HG03159 (cell line): Measurements from ENCODE around the gene TPM1.
"Not testable (repeated sequence)": the region's sequence is repeated elsewhere in the genome, so short reads cannot be mapped to it uniquely, and the experiment has no call there.

ENCODE experiments used
- ATAC-seq: cut with Tn5 transposase; IDR thresholded peaks from one replicate; pipeline ENCODE4 v1.9.1; 2021; ENCODE audit warnings: mild to moderate bottlenecking, moderate library complexity; ENCODE audit not compliant: unreplicated experiment

The TPM1 gene

DNA sequence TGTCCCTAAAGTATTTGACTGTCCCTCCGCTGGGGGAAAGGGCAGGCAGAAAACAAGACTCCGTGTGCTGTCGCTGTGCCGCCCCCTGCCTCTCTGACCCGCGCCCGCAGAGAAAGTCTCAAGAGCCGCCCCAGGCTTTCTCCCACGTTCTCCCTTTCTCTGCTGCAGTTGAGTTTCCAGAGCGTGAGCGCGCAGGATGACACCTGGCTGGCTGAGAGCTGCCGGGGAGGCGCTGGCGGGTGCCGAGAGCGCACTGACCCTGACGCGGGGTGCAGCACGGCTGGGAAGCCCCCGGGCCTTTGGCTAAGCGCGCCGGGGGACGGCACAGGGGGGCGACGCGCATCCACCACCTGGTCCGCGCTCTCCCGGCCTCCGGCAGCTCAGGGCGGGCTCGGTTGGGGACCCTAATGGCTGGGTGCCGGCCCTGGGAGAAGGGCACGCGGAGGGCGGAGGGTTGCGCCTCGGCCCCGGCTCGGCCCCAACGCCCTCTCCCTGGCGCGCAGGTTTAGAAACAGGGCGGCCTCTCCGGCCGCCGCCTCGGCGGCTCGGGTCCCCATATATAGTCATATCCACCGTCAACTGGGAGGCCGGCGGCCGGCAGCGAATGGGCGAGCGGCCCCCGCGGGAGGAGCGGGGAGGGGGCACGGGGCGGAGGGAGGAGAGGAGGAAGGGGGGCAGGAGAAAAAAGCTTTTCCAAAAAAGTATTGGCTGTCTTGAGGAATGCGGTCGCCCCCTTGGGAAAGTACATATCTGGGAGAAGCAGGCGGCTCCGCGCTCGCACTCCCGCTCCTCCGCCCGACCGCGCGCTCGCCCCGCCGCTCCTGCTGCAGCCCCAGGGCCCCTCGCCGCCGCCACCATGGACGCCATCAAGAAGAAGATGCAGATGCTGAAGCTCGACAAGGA lies at the start of gene TPM1:
Gene TPM1 (plus strand): TSS at position 774 of the 903 bp plus-strand sequence. CDS start 83 bp downstream, at position 857.
- ATAC-seq = no peak

DNA sequence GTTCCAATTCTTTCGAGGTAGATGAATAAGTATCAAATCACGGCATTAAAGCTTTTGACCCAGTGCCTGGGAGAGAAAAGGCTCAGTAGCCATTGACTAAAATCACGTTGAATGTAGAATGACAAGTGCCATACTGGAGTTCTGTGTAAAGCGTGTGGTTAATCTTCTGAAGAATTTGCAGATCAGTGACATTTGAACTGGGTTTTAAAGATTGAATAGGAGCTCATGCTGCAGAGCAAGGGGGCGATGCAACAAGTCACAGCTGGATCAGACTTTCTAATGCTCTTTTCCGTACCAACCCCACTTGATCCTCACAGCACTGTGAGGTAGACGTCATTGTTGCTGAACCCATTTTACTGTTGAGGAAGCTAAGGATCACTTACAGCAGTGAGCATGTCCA lies 49.5 kb upstream of the TPM1 start:
- ATAC-seq = no peak

DNA sequence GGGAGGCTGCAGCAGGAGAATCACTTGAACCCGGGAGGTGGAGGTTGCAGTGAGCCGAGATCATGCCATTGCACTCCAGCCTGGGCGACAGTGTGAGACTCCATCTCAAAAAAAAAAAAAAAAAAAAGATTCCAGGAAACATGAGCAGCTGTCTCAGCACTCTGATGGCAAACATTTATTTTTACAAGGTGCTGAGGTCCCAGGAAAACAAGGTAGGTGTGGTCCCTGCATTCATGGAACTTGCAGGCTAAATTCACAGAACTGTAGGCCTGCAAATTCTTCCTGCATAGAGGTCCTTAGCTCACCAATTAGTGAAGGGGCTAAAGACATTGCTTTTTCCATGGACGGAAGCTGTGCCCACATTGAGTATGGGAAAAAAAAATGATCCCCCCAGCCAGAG lies 48.9 kb upstream of the TPM1 start:
- ATAC-seq = not testable (repeated sequence)

DNA sequence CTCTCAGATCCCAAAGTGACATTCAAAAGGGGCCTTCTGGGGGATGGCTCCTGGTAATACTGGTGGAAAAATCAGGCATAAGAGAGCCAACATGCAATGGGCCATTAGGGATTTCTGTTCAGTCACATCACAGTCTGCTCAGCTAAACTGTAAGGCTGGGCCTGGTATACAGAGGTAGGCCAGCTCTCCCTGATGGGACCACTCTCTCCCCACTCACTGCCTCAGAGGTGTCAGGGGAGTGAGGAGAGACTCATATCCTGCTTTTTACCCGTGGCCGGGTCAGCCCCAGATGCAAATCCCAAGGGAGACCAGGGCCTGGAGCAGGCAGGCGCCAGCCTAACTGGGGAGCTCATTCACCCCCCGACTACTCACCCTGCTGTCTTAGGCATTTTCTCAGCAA lies 48.1 kb upstream of the TPM1 start:
- no peak for ATAC-seq

DNA sequence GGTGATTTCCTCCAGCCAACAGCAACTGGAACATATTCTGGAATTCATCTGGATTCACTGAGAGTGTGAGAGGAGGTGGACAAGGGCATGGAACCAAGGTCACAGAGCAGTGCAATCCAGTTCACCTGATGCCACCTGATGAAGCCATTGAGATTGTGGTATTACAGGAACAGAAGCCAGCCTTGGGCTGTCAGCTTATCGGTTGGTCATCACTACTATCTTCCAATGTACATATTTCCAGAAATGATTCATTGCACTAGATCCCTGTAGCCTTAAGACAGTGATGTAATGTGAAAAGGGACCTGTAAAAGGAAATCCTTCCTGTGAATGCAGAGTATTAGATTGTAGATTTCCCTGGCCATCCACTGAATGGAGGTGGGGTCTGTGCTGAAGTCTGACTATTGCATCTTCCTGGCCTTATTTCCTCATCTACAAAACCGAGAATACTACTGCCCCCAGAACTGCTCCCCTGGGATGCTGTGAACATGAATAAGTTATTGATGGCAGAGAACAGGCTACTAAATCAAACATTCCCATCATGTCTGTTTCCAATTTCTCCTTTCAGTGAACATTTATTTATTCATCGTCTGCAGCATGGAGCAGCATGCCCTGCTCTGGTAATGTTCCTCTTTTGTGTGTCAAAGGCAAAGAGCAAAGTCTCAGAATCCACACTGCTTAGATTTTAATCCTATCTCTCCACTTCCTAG lies 47.4 kb upstream of the TPM1 start:
- no peak for ATAC-seq

DNA sequence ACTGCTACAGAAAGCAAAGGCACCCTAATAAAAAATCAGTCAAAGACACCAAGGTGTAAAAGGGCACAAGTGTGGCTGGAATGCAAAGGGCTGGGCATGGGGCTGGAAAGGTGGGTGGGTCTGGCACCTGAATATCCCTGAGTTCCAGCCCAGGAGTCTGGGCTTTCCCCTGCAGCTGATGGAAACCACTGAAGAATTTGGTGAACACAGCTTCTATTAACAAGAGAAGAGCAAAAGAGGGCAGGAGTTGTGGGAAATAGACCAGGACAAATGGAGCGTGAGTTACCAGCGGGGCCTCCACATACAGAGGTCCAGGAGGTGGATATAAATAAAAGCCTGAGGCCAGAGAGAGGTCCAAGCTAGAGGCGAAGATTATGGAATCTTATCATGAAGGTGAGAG lies 45.1 kb upstream of the TPM1 start:
- ATAC-seq = no peak

DNA sequence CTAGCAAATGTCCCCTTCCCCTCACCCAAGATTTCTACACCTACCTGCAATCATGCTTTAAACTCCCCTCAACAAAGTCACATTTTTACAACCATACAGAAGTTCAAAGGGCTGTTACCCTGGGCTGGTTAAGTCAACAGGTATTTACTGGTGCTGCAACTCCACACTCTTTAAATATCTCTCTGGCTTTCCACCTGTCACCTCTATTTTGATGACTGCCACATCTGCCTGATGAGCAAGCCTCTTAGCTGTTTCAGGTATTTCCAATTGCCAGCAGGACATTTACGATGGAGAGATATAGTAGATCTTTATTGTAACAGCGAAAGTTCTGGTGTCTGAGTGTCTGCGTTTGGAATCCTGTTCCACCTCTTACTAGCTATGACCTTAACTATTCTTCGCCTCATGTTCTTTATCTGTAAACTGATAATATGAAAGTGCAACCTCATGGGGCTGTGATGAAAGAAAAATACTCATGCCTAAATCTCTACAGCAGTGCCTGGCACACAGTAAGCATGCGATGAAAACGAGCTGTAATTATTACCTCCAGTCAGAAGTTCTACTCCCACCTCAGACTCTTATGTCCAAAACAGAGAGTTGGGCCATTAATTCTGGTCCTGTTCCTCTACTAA lies 44.2 kb upstream of the TPM1 start:
- ATAC-seq = no peak

DNA sequence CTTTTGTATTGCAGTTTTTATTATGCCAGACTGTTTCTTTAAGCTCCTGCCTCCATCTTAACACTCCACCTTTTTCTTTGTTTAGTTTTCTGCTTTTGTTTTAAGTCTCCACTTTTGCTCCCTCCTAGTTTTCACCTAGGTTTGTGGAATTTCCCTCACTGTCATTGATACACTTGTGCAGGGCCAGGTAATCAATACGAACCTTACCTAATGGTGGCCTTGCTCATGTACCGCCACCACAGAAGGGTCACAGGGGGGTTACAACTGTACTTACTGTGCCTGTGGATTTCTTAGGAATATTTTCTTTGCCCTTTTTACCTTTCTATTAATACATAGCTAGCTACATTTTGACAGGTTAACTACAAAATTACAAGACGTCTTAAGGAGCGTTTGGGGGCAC lies 43.4 kb upstream of the TPM1 start:
- no peak for ATAC-seq

DNA sequence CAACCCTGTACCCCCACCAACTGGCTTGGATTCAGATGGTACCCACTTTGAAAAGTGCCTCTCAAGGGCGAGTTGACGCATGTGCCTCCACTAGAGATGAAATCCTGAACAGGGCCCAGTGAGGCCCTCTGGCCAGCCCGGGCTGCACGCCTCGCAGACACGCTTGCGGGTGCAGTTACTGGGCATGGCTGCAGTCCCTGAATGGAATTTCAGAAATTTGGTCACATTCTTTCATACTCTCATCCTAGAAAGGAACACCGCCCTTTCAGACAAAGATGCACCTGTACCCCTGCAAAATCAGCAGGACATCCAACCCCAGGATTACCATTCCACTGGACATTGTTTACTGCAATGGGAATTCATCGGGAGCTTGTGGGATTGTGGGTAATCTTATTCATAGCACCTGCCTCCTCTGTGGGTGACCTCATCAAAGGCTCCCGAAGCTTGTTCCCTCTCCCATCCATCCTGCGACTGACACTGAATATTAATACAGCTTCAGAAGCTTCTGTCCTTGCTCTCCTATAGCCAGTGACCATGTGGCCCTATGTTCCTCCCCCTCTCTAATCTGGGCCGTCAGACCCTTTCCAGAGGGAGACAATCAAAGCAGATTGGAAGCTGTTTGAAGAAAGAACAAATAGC lies 42.5 kb upstream of the TPM1 start:
- no peak for ATAC-seq

DNA sequence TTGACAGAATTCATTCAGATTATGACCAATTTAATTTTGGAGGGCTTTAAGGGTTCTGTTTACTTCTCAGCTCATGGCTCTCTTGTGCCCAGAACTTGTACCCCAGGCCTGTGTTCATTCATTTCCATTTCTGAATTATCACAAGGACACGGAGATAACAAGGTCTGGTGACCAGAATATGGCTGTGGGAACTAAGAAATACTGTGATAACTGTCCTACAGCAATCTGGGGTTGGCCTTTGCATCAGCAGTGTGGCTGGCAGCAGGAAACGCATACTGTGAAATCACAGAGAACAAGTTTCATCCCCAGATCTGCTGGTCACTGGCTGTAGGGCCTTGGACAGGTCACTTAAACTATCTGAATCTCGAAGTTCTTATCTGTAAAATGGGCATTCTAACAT lies 41.8 kb upstream of the TPM1 start:
- no peak for ATAC-seq

DNA sequence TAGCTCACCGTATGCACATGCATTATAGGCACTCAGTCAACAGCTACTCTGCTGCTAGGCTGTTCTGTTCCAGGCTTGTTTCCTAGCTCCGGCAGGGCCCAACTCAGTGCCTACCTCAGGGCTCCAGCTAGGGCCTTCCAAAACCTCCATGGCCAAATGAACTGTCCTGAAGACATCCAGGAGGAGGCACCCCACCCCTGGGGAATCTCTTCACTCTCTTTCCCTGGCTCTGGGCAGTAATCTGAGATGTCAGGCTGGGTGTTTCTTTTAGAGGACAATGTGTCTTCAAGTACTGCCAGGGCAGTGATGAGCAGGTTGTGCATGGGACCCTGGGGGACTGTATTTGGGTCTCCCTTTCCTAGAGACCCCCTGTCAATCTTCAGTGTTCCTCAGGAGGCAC lies 38.3 kb upstream of the TPM1 start:
- ATAC-seq = no peak

DNA sequence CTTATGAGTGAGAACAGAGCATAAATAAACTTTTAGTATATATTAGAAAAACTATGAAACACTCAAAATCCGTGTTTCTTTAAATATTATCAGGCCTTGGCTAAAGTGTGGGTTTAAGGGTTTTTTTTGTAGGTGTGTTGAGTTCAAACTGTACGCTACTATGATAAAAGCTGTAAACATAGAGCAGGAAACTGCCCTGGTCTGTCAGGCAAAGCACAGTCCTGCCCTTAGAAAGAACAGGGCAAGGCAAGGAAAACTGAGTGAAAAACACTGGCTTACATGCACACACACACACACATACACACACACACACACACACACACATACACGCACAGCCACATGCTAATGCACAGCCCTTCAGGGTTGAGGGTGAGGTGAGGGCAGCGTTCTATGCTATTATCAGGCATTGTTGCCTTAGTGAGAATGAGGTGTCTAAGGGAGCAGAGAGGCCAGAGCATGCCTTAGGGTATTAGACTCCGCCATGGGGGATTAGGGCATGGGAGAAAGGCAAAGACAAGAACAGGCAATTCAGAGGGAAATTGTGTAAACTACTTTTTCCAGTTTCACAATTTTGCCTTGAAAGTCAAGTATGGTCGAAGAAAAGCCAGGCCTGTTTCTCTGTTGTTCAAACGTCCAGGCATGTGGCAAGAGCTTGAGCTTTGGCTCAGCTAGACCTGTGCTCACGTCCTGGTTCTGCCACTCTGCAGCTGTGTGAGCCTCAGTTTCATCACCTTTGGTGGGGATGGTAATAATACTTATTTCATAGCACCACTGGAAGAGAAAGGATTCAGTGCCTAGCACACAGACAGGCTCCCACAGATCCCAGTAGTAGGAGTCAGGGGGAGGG lies 36.3 kb upstream of the TPM1 start:
- no peak for ATAC-seq

DNA sequence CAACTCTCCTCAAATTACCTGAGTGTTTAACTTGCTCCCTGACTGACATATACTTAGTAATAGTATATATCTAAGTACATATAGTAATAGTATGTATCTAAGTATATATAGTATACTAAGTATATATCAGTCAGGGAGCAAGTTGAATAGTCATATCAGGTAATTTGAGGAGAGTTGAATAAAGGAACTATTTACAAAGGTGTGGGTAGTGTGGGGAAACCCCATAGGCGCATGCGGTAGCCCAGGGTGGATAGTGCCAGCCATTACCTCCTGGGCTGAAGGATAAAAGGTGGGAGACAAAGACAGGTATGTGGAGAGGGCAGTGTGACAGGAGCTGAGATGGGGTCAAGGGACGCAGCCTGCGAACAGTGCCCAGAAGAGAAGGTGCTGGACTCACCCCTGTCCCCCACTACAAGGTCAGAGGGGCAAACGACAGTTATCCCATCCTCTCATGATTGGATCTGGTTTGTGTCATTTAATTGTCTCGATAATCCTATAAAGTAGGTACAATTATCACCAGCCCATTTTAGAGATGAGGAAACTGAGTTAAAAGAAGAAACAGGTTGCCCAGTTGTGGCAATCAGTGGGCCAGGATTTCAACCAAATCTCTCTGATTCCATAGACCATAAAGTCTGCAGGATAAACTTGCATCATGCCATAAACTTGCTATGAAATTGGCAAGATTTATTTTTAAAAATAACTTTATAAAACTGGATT lies 34.1 kb upstream of the TPM1 start:
- ATAC-seq = no peak

DNA sequence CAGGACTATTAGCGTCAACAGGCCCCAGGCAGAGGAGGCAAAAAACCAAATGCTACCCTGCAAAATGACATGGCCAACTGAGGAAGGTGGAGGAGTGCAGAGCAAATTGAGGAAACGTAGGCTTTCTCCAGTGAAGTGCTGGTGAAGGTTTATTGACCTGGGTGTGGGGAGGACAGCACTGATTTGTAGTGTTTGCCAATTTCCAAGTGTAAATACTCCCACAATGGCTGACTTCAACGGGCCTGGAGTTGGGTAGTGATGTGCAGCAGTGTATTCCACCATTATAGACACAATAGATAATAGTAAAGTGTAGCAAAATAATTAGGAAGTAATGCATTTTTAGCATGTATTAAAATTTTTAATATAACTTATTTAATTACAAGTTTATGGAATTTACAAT lies 32.2 kb upstream of the TPM1 start:
- no peak for ATAC-seq

DNA sequence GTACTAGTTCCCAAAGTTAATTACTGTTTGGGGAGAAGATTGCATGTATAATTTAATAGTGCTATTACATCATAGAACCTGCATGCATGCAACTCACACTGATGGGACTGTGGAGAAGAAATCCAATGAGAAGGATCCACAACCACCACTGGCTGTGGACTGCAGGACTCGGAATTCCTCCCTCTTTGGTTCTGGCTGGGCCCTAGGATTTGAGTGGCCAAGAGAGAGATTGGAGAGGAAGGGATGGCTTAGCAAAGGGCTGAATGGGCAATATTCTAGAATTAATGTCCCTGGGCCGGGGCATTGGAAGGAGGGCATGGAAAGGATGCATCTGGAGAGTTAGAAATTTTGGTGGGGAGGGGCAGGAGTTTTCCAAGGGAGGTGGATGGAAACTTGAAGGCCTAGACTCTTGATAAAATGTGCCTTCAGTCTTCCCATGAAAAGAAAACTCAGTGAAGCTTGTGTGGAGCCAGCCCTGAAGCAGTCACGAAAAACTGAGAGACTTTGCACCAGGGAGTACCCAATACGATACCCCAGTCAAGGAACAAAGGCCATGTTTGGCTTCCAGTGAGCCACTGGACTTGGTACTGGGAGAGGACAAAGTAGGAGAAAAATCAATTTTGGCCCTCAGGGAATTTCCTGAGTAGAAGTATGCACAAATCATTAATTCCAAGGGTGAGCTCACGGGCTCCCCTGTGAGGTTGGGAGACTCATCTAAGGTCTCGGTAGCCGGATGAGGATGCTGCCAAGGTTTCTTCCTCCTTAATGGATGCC lies 31.4 kb upstream of the TPM1 start:
- ATAC-seq = no peak

DNA sequence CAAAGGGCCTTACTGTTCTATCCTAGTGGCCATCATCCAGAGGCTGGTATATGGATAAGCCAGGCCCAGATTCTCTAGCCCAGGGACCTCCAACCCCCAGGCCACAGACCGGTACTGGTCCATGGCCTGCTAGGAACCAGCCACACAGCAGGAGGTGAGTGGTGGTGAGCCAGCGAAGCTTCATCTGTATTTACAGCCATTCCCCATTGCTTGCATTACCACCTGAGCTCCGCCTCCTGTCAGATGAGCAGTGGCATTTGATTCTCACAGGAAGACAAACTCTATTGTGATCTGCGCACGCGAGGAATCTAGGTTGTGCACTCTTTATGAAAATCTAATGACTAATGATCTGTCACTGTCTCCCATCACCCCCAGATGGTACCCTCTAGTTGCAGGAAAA lies 30.1 kb upstream of the TPM1 start:
- ATAC-seq = no peak

DNA sequence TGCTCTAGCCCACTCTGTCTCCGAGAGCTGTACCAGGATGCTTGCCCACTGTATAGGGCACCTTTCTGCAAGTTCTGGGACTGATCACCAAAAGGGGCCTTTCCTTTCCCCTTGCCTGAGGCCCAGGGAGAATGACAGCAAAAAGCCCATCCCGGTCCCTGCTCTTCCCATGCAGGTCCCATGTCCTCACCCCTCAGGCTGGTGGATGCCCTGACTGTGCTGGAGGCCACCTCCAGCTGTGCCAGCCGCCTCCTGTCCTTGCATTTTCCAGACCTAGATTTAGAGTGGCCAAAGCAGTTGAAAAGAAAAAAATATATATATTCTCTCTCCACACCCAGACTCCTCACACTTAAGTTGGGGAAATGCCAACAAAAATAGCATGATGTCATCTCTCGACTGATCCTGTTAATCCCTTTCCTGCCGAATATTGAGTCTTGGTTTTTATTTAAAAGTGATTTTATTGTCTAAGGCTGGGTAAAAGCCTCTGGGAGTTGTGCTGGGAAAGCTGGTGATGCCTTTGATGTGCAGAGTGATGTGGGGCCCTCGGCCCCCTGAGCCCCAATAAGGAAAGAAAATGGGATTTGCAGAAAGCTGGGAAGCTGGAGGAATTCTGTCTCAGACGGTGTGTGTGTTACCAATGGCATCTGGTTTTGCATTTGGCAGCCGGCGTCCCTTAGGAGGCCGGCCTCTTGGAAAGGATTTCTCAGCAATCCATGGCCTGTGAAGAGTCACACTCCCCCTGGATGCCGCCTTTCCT lies 29.3 kb upstream of the TPM1 start:
- ATAC-seq = no peak

DNA sequence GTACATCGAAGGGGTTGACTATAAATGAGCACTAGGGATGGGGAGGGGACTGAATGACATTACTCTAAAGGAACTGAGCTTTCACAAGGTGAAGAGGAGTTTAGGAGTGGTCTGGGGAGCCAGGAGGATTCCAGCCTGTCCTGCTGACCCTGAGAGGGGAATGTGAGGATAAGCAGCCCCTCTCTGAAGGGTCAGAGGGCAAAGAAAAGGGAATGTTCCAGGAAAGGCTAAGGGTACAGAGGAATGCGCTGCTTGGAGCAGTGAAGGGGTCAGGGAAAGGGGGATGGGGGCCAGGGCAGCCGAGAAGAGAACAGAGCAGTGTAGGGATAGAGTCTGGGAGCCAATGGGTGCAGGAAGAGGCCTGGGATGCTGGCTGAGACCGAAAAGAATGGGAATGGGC lies 28.0 kb upstream of the TPM1 start:
- no peak for ATAC-seq
